ENCODE results near the gene PAFAH1B2.
"Not testable (repeated sequence)": the region's sequence is repeated elsewhere in the genome, so short reads cannot be mapped to it uniquely, and the experiment has no call there.

PAFAH1B2 gene, protein sequence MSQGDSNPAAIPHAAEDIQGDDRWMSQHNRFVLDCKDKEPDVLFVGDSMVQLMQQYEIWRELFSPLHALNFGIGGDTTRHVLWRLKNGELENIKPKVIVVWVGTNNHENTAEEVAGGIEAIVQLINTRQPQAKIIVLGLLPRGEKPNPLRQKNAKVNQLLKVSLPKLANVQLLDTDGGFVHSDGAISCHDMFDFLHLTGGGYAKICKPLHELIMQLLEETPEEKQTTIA

DNA sequence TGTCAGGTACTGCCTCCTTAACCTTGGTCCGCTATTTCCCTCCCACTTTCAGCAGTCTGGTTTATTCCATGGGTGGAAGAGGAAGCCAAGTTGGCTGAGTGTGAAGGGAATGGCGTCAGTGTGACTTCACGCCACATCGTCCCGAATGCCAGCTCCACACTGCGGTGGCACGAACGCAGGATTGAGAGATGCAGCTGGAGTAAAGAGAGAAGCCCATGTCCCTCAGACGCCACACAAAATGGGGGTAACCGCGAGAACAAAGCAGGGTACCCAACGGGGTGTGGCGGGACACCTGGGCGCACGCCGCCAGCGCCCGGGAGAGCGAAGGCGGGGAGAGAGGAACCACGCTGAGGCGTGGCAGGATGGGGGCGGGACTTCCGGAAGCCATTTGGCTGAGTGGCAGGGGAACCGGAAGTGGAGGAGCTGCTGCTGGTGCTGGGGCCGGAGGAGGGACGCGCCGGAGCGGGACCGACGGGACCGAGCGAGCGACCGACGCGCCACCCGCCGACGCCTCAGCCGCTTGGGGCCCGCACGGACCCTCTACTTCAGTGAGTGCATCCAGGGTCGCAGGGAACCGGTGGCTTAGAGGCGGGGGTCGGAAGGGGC, at the start of gene PAFAH1B2:
Gene PAFAH1B2, plus strand, starts transcription at position 417 of the 606 bp plus-strand sequence. CDS start 8,161 bp downstream, outside the sequence.
- DNase-seq, result peak; percentile 83

DNA sequence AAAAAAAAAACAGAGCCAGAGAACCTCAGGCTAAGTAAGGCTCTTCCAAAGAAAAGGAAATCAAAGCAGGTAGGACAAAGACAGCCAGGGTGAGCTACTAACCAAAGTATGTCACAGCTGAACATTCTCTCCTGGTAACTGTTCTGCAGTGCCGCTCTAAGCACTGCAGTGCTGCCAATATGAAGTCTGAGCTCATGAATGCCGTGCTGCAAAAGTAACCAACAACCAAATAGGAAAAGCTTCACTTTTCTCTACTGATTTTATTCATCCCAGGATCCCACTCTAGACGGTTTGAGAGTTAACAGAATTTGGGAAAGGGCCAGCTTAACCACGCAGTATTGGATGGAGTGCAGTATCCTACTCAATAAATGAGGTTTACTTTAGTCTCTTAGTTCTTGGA, 49.3 kb upstream of the PAFAH1B2 start:
- DNase-seq, result peak; percentile 26

DNA sequence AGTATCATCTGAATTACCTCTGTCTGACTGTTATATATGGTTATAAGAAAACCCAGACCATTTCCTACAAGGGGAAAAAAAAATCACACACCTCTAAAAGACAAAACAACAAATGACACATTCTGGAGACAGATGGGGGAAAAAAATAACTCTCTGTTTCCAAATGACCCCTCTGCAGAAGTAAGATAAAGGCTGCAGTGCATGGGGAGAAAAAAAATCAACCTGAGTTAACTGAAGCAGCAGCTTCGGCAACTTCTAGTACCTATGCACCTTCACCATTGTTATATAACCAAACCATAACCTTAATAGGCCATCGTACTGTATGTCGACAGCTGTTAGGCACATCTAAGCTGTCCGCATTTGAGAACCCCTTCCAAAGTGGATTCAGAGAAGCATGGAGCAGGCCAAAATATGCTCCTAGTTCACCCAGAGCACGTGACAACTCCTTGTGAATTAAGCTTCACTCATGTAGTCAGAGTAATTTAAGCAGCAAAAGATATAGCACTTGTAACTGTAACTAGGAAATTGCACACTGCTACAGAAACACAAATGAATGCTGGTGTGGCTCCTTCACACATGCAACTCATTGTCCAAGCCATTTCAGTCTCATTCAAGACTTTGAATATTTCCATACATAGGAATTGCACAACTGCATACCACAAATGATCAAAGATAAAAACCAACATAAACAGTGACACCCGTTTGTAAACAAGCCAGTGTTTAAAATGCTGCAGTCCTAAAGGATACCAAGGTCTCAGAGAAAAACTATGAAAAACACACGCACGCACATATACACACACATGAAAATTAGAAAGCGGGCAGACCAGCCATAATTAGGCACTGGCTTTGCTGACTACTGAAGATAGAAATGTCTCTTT, 48.6 kb upstream of the PAFAH1B2 start:
- DNase-seq, result peak; percentile 27

DNA sequence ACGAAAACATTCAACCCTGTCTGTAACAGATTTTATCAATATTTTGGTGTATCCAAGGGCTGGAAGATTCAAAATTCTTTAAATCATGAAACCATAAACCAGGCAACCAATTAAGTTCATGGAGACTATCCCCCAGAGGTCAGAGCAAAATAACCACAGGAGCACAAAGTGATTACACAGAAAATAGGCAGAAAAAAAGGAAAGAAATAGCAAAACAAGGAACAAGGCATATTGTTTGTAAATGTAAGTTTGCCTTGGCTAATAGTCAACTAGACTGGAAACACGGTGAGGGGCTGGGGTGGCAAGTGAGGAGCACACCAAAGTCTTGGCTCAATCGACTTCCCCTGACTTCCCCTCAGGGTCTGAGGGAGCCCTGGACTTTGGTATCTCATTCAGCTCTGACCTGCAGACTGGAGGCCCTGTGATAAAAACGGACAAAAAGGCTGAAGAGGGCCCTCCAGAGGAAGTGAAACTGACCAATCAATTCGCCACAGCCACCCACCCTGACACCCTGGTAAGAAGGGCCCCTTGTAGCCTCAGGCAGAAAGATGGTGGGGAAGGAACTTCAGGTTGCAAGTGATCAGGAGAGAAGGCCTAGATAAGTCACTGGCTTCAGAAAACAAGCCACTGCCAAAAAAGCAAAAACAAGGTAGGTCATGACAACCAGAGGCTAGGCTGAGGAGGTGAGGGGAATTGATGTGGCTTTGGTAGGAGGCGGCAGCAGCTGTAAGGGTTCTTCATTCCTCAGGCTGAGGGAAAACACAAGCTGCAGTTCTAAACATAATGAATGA, 47.7 kb upstream of the PAFAH1B2 start:
- no peak for DNase-seq

DNA sequence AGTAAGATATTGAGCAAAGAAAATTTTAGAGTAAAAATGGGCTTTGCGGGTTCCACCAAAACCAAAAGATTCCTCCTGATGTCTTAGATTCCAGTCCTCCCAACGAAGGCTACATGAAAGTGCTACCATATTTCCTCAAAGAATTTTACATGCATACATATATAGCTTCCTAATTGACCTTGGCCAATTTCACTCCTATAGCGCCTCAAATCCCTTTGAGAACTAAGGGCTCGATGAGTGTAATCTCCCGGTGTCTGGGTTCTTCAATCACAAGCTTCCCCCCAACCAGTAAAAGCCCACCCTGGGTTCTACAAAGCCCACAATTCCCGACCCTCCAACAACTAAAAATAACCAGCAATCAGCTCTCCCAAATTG, 47.1 kb upstream of the PAFAH1B2 start:
- no peak for DNase-seq

DNA sequence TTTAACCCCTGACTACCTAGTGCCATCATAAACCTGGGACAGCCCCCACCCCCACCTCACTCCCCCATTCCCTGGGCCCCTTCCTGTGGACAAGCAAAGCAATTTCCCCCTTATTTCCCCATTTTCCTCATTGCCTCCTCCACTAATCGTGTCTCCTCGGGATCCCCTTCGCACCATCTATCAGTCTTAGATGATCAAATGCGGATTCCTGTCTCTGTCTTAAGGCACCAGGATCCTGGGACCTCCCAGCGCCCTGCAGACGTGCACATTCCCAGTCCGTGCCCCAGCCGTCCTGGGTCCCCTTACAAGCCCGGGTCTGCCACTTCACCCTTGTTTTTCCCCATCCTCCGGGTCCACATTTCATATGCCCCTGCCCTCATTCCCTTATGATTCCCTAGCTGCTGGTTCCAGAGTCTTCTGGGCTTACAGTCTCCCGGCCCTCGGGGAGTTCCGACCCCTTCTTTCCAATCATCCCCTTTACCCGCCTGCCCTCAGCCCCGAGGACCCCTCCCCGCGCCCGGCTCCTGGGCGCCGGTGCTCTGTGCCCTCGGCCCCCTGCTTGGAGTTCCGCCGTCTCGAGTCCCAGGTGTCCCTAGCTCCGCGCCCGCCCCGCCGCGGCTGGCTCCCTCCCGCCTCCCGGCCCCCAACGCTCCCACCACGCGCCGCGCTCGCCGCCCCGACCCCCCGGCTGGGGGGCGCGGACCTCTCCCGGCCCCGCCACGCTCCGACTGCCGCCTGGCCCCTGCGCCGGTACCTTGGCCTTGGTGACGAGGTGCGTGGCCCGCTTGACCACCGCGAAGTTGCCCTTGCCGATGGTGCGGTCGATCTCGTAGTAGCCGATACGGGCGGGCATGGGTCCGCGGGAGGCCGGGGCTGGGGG, 46.5 kb upstream of the PAFAH1B2 start:
- no peak for DNase-seq

DNA sequence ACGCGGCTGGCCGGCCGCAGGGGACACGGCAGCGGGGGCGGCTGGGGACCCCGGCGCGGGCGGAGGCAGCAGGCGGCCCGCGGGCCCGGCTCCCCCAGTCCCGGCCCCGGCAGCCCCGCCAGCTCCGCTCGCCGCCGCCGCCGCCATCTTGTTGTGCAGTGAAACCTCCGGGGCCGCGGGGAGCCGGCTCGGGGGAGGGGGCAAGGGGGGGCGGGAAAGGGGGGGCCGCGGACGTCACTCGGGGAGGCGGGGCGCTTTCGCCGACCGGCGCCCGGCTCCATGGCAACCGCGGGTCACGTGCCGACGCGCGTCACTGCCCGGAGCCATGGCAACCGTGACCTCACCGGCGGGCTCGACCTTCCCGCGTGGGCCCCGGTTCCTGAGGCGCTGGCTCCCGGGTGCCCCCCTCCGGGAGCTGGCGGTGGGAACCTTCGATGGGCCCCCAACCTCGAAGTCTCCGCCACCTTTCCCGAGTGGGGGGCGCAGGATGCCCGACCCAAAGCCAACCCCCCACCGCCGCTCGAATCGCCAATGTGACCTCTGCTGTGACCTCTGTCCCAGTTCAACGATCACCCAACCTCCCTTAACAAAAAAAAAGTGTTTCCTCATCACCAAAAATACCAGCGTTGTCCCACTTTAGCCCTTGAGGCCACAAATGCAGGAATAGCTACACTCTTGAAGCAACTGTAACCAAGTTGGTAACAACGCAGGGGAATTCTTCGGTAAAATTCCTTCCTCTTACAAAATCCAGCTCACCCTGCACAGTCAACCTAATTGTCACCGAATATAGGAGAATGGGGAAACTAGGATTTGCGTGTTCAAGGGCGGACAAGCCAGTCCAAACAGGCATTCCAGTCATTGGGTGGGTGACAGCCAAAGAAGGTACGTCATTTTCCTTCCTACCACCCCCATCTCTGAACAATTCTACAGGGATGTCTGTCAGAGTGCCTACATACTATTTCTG, 45.5 kb upstream of the PAFAH1B2 start, which contains the start of gene SIK3:
Gene SIK3, minus strand, starts transcription at position 160 of the 964 bp plus-strand sequence. Its CDS starts 13 bp downstream, at position 147.
- DNase-seq, result peak; percentile 87

DNA sequence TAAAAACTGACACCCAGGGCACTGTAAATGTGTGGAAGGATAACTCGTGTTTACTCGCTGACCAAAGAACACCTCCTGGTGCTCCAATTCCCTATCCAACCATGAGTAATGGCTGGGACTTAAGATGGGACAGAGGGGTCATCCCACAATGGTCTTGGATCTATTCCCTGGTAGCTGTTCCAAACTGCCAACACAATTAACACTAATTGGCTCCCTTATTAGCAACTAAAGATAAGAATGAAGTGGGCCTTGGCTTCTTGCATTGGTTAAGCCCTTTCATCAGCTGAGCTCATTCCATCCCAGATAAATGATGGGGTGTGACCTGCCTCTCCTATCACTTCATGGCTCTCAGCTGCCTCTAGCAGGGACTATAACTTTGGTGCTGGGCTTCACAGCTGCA, 44.4 kb upstream of the PAFAH1B2 start:
- no peak for DNase-seq

DNA sequence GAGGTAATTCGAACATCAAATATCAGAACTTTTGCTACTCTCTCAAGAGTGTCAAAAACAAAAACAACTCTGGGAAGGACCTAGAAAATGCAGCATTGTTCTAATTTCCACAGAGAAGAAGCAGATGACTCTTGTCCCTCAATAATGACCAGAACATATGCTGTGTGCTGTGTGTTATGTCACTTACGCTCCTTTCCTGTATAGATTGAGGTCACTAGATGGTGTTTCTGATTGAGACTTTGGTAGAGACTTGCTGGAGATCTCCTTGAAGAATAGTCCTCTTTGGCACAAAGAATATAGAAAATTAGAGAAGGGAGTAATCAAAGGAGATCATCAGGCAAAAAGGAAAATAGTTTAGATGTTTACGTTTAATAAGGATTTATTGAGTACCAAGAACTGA, 43.5 kb upstream of the PAFAH1B2 start:
- no peak for DNase-seq

DNA sequence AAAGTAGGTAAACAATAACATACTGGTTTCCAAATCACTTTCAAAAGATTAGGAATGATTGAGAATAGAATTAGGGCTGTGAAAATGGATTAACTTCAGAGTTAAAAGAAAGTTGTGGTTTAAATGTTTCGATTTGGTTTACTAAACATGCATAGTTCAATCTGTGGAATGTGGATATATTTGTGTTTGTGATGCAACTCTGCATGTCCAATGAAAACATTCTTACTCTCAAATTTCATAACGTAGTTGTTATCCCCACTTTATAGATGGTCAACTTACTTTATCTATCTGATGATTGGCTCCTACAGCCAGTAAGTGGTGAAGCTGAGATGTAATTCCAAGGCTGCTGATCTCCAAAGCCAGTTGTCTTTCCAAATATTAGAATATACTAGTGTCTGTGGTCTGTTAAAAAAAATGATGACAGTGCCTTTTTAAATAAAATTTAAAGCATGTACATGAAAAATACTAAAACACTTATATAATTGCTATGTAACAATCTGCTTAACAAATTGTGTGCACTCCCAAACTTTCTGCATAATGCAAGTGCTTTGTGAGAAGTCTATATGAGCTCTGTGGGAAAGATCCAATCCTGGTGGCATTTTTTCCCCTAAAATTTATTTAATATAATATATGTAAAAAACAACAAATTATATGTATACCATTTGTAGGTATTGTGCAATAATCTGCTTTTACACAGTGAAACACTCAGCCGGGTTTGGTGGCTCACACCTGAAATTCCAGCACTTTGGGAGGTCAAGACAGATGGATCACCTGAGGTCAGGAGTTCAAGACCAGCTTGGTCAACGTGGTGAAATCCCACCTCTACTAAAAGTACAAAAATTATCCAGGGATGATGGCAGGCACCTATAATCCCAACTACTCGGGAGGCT, 36.1 kb upstream of the PAFAH1B2 start:
- DNase-seq, result no peak

DNA sequence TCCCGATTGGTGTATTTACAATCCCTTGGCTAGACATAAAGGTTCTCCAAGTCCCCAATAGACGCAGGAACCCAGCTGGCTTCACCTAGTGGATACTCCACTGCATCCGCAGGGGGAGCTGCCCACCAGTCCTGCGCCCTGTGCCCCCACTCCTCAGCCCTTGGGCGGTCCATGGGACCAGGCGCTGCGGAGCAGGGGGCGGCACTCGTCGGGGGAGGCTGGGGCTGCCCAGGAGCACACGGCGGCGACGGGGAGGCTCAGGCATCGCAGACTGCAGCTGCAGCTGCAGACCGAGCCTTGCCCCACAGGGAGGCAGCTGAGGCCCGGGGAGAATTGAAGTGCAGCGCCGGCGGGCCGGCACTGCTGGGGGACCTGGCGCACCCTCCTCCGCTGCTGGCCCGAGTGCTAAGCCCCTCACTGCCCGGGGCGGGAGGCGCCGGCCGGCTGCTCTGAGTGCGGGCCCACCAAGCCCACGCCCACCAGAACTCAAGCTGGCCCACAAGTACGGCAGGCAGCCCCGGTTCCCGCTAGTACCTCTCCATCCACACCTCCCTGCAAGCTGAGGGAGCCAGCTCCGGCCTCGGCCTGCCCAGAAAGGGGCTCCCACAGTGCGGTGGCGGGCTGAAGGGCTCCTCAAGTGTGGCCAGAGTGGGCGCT, 33.7 kb upstream of the PAFAH1B2 start:
- DNase-seq, result no peak

DNA sequence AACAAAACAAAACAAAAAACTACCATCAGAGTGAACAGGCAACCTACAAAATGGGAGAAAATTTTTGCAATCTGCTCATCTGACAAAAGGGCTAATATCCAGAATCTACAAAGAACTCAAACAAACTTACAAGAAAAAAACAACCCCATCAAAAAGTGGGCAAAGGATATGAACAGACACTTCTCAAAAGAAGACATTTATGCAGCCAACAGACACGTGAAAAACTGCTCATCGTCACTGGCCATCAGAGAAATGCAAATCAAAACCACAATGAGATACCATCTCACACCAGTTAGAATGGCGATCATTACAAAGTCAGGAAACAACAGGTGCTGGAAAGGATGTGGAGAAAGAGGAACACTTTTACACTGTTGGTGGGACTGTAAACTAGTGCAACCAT, 31.6 kb upstream of the PAFAH1B2 start:
- DNase-seq, result not testable (repeated sequence)

DNA sequence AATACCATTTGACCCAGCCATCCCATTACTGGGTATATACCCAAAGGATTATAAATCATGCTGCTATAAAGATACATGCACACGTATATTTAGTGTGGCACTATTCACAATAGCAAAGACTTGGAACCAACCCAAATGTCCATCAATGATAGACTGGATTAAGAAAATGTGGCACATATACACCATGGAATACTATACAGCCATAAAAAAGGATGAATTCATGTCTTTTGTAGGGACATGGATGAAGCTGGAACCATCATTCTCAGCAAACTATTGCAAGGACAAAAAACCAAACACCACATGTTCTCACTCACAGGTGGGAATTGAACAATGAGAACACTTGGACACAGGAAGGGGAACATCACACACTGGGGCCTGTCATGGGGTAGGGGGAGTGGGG, 31.1 kb upstream of the PAFAH1B2 start:
- not testable (repeated sequence) for DNase-seq

DNA sequence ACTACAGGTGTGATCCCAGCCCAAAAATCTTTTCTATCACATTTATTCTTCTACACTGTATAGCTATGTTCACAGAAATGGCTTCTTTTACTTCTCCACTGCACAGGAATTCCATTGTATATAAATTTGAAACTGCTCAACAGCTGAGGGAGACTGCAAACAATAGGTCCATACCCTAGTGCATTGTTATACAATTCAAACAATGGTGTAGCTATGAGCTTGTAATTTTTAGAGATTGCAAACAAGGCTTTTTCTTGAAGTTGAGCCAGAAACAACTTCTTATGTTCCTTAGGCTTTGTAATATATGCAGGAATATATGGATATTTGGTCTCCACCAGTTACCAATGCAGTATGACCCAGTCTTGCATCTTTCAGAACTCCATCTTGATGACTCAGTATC, 26.4 kb upstream of the PAFAH1B2 start:
- no peak for DNase-seq

DNA sequence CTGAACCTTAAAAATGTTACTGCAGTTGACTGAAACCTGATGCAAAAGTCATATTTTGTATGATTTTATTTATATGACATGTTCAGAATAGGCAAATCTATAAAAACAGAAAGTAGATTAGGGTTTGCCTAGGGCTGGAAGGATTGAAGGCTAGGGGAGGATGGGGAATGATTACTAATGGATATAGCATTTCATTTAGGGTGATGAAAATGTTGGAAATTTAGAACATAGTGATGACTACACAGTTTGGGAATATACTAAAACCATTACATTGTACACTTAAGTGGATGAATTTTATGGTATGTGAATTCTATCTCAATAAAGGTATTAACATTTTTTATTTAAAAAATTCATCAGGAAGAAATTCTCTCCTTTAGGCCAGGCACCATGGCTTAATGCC, 22.9 kb upstream of the PAFAH1B2 start:
- no peak for DNase-seq

DNA sequence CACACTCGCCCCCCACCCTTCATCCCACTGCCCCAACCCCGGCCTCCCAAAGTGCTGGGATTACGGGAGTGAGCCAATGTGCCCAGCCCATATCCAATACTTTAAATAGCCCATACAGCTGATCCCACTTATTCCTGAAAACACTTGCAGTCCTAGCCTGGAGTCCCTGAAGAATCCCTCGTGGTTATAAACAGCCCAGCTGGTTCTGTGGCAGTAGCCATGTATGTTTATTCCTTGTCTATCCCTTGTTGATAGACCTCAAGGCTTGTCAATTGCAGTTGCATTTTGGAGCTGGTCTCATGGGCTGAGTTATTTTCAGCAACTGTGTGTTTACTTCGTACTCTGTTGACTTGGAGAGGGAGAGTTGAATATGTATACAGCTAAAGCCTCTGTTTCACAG, 21.5 kb upstream of the PAFAH1B2 start:
- no peak for DNase-seq

DNA sequence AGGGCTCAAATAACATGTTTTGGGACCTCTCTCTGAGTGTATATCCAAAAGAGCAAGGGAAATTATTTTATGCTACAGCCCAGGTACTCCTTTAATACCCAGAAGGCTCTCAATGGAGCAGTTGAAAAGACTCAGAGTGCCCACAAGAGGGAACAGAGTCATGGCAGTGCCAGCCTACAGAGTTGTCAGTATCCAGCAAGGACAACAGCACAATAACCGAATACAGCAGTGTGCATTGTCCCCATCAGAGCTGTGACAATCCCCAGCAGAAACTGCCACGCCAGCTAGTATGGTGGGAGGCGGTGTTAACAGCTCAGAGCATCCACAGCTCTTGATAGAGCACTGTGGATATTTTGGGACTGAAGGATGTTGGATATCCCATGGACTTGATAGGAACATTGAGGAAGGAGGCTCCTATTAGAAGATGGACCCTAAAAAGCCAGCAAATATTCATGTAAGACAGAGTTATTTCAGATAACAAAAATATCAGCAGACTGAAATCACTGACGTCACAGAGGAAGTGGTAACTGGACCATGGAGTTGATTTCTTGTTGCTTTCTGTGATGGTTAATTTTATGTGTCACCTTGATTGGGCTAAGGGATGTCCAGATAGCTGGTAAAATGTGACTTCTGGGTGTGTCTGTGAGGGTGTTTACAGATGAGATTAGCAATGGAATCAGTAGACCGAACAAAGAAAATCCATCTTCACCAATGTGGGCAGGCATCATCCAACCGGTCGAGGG, 17.7 kb upstream of the PAFAH1B2 start:
- no peak for DNase-seq

DNA sequence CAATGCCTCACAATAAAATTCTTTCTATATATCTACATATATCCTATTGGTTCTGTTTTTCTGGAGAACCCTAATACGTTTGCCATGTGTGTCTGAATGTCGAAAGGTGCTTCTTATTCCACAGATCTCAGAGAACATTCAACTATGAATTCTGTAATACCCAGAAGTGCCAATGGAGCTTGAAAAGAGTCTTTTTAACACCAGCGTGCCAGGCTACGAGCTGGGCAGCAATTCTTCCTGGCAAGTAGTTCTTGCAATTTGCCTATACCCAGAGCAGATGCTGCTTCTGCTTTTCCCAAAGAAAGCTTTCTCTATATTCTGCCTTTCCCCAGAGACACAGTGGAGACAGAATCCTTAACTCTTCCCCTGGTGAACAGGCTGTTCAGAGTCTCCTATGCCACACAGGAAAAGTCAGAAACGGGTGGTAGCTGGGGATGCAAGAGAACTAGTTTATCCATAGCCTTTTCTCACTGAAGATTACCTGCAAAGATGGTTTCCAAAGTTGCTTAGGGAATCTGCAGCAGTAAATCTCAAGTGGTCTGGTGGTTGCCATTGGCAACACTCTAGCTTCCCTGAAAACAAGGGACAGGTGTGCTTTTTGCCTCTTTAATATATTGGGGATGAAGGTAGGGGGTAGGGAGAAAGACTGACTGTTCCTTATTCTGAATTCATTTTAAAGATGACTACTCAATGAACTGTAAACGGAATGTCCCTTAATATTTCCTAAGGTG, 16.8 kb upstream of the PAFAH1B2 start:
- DNase-seq, result no peak
